Common myeloid progenitor, CD34-positive (primary cell): Measurements from ENCODE around the gene FAM111B.

Experiments used
- CTCF ChIA-PET: fragments of 350-600 bp; sonication (Branson Sonifier 250); formaldehyde crosslinking; loops from one replicate; lab custom pipeline; 2021; ENCODE audit warnings: antibody characterized with exemption; lab: Charles Lee
- POLR2A ChIA-PET: fragments of 350-600 bp; sonication (Branson Sonifier 250); formaldehyde crosslinking; loops from one replicate; lab custom pipeline; 2021; ENCODE audit warnings: antibody characterized with exemption; lab: Charles Lee
- DNase-seq, 3 donors: peaks; one replicate each; pipeline versions ENCODE4 v3.0.0 to v3.0.0-alpha.2; 2013
- H3K27ac ChIP-seq, 2 experiments: 1 replicate in 1 of 2; 2 replicates in 1 of 2; pipeline ENCODE4 v1.7.0; 2013; ENCODE audit warnings: inconsistent platforms in 2 of 2, low read length in 2 of 2, mild to moderate bottlenecking in 2 of 2, low read depth in 1 of 2, moderate library complexity in 1 of 2; ENCODE audit not compliant: severe bottlenecking in 2 of 2, insufficient read depth in 1 of 2, poor library complexity in 1 of 2
- H3K27me3 ChIP-seq, 5 experiments: replicated peaks in 2 of 5; 1 replicate in 3 of 5; 2 replicates in 2 of 5; pipeline versions ENCODE4 v1.6.1 to v1.7.0; 2013; ENCODE audit warnings: low read length in 4 of 5, mild to moderate bottlenecking in 2 of 5, moderate library complexity in 2 of 5, inconsistent platforms in 1 of 5; ENCODE audit not compliant: insufficient read depth in 5 of 5, control insufficient read depth in 4 of 5
- H3K36me3 ChIP-seq, 4 experiments: 1 replicate in 2 of 4; 2 replicates in 2 of 4; pipeline versions ENCODE4 v1.6.1 to v1.7.0; 2013; ENCODE audit warnings: low read length in 3 of 4, control low read depth in 1 of 4, mild to moderate bottlenecking in 1 of 4; ENCODE audit not compliant: control insufficient read depth in 4 of 4, insufficient read depth in 4 of 4
- H3K4me1 ChIP-seq, 4 experiments: 1 replicate in 3 of 4; 2 replicates in 1 of 4; pipeline versions ENCODE4 v1.6.1 to v1.7.1; 2013; ENCODE audit warnings: low read length in 3 of 4, mild to moderate bottlenecking in 3 of 4, control low read depth in 1 of 4, inconsistent platforms in 1 of 4, moderate library complexity in 1 of 4; ENCODE audit not compliant: control insufficient read depth in 4 of 4, insufficient read depth in 4 of 4; ENCODE audit errors: control extremely low read depth in 1 of 4
- H3K4me3 ChIP-seq, 7 experiments: 1 replicate in 4 of 7; 2 replicates in 3 of 7; pipeline versions ENCODE4 v1.5.1 to v1.7.0; 2013; ENCODE audit warnings: mild to moderate bottlenecking in 7 of 7, low read length in 6 of 7, moderate library complexity in 6 of 7, inconsistent platforms in 2 of 7, low read depth in 2 of 7, control low read depth in 1 of 7; ENCODE audit not compliant: insufficient read depth in 4 of 7, control insufficient read depth in 1 of 7; ENCODE audit errors: extremely low read depth in 1 of 7
- H3K9me3 ChIP-seq, 5 experiments: 1 replicate in 4 of 5; 2 replicates in 1 of 5; pipeline versions ENCODE4 v1.6.1 to v1.7.1; 2013; ENCODE audit warnings: low read length in 4 of 5, mild to moderate bottlenecking in 2 of 5, inconsistent platforms in 1 of 5, low read depth in 1 of 5, moderate library complexity in 1 of 5; ENCODE audit not compliant: control insufficient read depth in 4 of 5, insufficient read depth in 2 of 5; ENCODE audit errors: control extremely low read depth in 1 of 5
- WGBS: methylation state at CpG from one replicate; pipeline ENCODE4 v1.1.5; 2013; ENCODE audit not compliant: insufficient coverage; 5-methylcytosine and 5-hydroxymethylcytosine counted together

FAM111B gene

DNA sequence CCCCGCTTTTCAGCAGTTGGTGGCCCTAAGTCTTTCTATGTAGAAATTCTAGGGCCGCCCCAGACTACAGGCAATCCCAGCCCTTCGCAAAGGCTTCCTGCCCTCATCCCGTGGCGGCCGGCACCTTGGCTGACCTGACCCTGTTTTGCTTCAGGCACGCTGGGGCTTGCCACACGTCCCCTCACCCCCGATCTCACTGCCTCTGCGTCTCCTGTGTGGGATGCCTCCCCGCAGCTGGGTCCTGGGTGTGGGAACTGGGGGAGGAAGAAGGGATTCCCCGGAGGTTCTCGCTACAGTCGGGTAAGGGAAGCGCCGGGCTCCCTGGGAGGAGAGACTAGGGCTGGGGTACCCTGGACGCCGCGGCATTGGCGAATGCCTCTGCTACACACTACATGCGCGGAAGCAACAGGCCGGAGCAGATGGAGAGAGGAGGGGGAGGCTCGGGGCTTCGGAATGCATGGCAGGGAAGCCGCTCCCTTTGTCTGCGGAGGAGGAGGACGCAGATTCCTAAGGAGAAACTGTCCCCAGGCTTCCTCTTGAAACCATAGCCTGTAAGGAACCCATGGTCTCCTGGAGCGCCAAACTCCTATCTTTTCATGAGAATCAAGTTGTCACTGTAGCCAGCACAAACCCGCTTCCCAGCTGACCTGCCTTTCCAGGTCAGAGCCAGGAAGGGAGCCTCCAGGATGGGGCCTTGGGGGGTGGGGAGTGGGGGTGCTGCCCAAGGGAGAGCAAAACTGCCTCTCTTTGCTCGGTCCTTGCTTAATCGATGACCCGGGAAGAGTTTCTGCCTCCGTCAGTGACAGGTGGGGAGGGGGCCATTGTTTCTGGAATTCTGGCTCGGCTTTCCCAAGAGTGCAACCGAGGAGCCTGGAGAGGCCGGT, 66.3 kb downstream of the FAM111B start:
- Histone ChIP-seq H3K9me3 (peaks cover 0 to under 1% (median 0%) of the 10 kb centered on the region in 5 experiments), H3K27ac (no peak overlapping the region), H3K27me3 (peaks cover 0 to 34% (median 23%) of the 10 kb centered on the region in 5 experiments), H3K36me3 (no peaks in the 10 kb centered on the region), H3K4me3 (peak overlapping the region in 6 of 7 experiments; percentile 47 to 82 (median 70)), H3K4me1 (peaks cover 0 to 21% (median 16%) of the 10 kb centered on the region in 4 experiments)
- no peak for DNase-seq
- CTCF ChIA-PET, result interaction anchor here (0.7 to 18.7 kb wide), 6 partner anchors 14 to 110 kb away, joined by 3 to 259 read pairs (median 7); partner anchors contain the start of genes FAM111A and MPEG1
- 38% methylated on average over 26 of the region's 37 CpGs for WGBS
- POLR2A ChIA-PET, result no interaction called here

DNA sequence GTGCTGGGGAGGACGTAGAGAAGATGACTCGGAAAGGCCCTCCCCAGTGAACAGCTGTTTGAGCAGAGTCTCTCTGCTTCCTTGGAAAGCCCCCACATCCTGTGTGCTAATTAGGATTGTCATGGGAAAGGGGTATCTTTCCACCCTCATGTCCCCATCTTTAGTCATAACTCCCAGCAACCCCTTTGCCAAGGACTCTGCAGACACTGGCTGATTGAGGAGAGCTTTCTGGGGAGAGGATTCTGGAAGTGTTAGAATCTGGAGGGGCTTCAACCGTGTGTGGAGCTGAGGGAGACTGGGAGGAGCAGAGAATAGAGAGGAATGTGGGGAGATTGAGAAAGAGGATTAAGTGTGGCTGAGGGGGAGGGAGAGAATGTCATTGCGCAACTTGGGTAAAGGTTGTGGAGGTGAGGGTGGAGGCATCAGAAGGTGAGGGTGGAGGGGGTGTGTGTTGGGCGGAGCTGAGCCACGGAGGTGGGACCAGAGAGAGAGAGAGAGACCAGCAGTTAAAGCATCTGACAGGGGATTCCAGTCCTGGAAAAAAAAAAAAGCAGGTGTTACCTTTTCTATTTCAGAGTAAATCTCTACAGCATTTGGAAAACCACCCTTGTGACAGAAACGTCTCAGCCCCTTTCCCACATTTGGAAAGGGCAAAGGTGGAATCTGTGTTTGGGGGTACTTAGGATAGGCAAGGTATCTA, 67.1 kb downstream of the FAM111B start:
- Histone ChIP-seq H3K27ac (no peak overlapping the region), H3K4me3 (no peak overlapping the region)
- CTCF ChIA-PET, result interaction anchor here (0.8 to 18.7 kb wide), 5 partner anchors 13 to 38 kb away, joined by 3 to 259 read pairs (median 6); partner anchors contain the start of gene MPEG1

DNA sequence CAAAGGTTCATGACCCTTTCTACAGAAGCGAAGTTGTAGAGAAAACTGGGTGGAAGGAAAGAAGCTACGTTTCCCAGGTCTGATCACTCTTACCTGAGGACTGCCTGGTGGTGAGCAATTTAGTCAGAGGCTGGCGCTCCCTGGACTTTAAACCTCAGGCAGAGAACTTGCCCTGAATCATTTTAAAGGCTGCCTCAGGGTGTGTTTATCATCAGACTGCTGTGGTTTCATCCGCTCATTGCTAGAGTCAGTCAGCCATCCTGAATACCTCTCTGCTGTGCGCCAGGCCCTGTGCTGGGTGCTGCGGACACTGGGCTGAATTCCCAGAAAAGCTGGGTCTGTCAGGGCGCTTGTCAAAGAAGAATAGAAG, 67.6 kb downstream of the FAM111B start:
- Histone ChIP-seq H3K9me3 (peaks cover 0 to 8% (median 5%) of the 10 kb centered on the region in 5 experiments), H3K27ac (no peak overlapping the region), H3K27me3 (peaks cover 0 to 34% (median 23%) of the 10 kb centered on the region in 5 experiments), H3K36me3 (no peaks in the 10 kb centered on the region), H3K4me1 (peaks cover 0 to 21% (median 16%) of the 10 kb centered on the region in 4 experiments), H3K4me3 (no peak overlapping the region)
- POLR2A ChIA-PET, result interaction anchor here (1.0 kb wide), 1 partner anchor 29 kb away, joined by 4 read pairs; no protein-coding TSS in a partner anchor
- CTCF ChIA-PET, result interaction anchor here (0.8 to 18.7 kb wide), 6 partner anchors 13 to 255 kb away, joined by 3 to 259 read pairs (median 8); partner anchors contain the start of gene MPEG1
- WGBS, result 86% methylated on average over 7 of the region's 7 CpGs
- DNase-seq, result no peak

More for the DNA sequence above, 67.1 kb downstream of the FAM111B start:
- H3K4me1 ChIP-seq, result peaks cover 0 to 21% (median 16%) of the 10 kb centered on the region in 4 experiments
- H3K36me3 ChIP-seq, result no peaks in the 10 kb centered on the region
- WGBS, result 94% methylated on average over 5 of the region's 7 CpGs
- peaks cover 0 to 3% (median 2%) of the 10 kb centered on the region in 5 experiments for H3K9me3 ChIP-seq
- DNase-seq, result no peak
- peaks cover 0 to 34% (median 23%) of the 10 kb centered on the region in 5 experiments for H3K27me3 ChIP-seq
- POLR2A ChIA-PET, result no interaction called here

DNA sequence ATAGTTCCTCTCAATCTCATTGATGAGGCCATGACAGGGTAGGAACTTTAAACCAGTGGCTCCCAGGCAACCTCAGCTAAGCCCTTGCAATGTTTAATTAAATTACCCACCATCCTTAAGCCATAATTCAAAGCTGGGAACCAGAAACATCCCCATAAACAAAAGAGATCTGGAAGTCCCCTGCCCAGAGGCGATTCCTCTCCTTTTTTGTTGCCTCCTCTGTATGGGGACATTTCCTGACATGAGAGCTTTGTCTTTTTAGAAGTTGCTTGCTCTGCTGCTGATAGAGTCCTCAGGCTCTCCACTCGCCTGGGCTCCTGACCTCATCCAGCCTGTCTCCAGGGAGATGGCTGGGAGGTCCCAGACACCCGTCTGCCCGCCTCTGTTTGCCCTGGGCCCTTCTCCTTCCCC, 68.1 kb downstream of the FAM111B start:
- Histone ChIP-seq H3K9me3 (peaks cover 0 to 9% (median 5%) of the 10 kb centered on the region in 5 experiments), H3K36me3 (no peaks in the 10 kb centered on the region), H3K27me3 (peaks cover 0 to 34% (median 23%) of the 10 kb centered on the region in 5 experiments), H3K4me1 (peaks cover 0 to 21% (median 16%) of the 10 kb centered on the region in 4 experiments), H3K27ac (no peak overlapping the region), H3K4me3 (no peak overlapping the region)
- 92% methylated on average over 3 of the region's 4 CpGs for WGBS
- no peak for DNase-seq
- ChIA-PET POLR2A (interaction anchor here (1.0 kb wide), 1 partner anchor 28 kb away, joined by 4 read pairs; no protein-coding TSS in a partner anchor), CTCF (interaction anchor here (0.8 to 18.7 kb wide), 7 partner anchors 13 to 255 kb away, joined by 3 to 259 read pairs (median 6); partner anchors contain the start of gene MPEG1)

DNA sequence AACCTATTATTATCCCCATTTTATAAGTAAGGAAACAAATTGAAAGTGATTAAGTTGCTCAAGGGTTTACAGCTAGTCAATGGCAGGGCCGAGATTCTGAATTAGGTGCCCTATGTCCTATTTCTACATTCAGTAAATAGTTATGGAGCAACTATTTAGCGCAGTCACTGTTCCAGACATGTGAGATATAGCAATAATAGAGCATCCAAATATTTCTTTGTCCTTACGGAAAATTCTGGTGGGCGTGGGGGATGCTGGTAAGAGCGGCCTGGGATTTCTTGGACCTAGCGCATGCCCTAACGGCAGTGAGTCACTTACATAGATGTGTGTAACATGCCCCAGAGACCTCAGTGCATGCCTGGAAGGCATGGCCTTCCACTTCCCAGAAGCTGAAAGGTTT, 69.3 kb downstream of the FAM111B start:
- ChIA-PET CTCF (interaction anchor here (2.4 to 18.7 kb wide), 4 partner anchors 11 to 254 kb away, joined by 7 to 259 read pairs (median 44); partner anchors contain the start of gene MPEG1), POLR2A (no interaction called here)
- peaks cover 0 to 20% (median 16%) of the 10 kb centered on the region in 4 experiments for H3K4me1 ChIP-seq
- no peaks in the 10 kb centered on the region for H3K36me3 ChIP-seq
- H3K27me3 ChIP-seq, result peaks cover 0 to 34% (median 23%) of the 10 kb centered on the region in 5 experiments
- H3K27ac ChIP-seq, result no peak overlapping the region
- DNase-seq, result no peak
- WGBS, result 97% methylated on average over 7 of the region's 7 CpGs
- H3K4me3 ChIP-seq, result no peak overlapping the region
- H3K9me3 ChIP-seq, result peaks cover 0 to 9% (median 5%) of the 10 kb centered on the region in 5 experiments
